A549 (cell line): Measurements from ENCODE around the gene GNPAT. TPM values are rescaled to one million over a fixed set of nuclear protein-coding genes. Genes with fewer than 3 reads are reported as not detected.

Experiments
- ATAC-seq, 2 experiments: fragments of 200-7000 bp in 1 of 2; fragments of >200 bp in 1 of 2; cut with Nextera tagmentation in 1 of 2; cut with Tn5 transposase in 1 of 2; 3 replicates each; pipeline versions ENCODE4 v1.8.0 to v1.9.1; 2018 to 2020; ENCODE audit warnings: mild to moderate bottlenecking in 1 of 2, moderate library complexity in 1 of 2
- CTCF ChIA-PET: fragments of 300-600 bp; sonication (Branson Sonifier 250); formaldehyde crosslinking; extraction: SDS; loops from one replicate; lab custom pipeline; 2021; ENCODE audit warnings: antibody characterized with exemption, inconsistent platforms; lab: Yijun Ruan, JAX
- POLR2A ChIA-PET: fragments of 350-600 bp; formaldehyde crosslinking; extraction: SDS; loops from one replicate; lab custom pipeline; 2021; ENCODE audit warnings: antibody characterized with exemption, inconsistent platforms; lab: Yijun Ruan, JAX
- DNase-seq, 2 experiments: peaks; one replicate each; pipeline versions ENCODE4 v3.0.0 to v3.0.0-alpha.2; 2011 to 2016; ENCODE audit warnings: low read depth in 1 of 2, low spot score in 1 of 2
- FAIRE-seq: peaks from 2 replicates; lab custom pipeline; 2011; peaks lifted over from hg19 to GRCh38; lab: Jason Lieb, UNC
- H3K27ac ChIP-seq, 2 experiments: fragments of >200 bp; sonication (Bioruptor Twin); formaldehyde crosslinking; 3 replicates each; pipeline ENCODE4 v1.5.1; 2016 to 2017
- H3K4me1 ChIP-seq: fragments of >200 bp; sonication (Bioruptor Twin); formaldehyde crosslinking; 3 replicates; pipeline ENCODE4 v1.6.1; 2016
- H3K4me2 ChIP-seq: fragments of >200 bp; sonication (Bioruptor Twin); formaldehyde crosslinking; 3 replicates; pipeline ENCODE4 v1.6.1; 2016
- H3K4me3 ChIP-seq: fragments of >200 bp; sonication (Bioruptor Twin); formaldehyde crosslinking; 3 replicates; pipeline ENCODE4 v1.5.1; 2016
- H3K9me3 ChIP-seq: fragments of >200 bp; sonication (Bioruptor Twin); formaldehyde crosslinking; 3 replicates; pipeline ENCODE4 v1.6.1; 2016
- CBX2 ChIP-seq: fragments of 200-600 bp; sonication (generic); IDR thresholded peaks from 2 replicates; pipeline ENCODE4 v1.6.1; 2016; ENCODE audit warnings: low read depth, mild to moderate bottlenecking, borderline replicate concordance
- E2F6 ChIP-seq: IDR thresholded peaks from 2 replicates; pipeline ENCODE4 v1.6.1; 2012; ENCODE audit warnings: low read depth, borderline replicate concordance
- FOSL2 ChIP-seq, 2 experiments: fragments of 450-650 bp in 1 of 2; fragments of >200 bp in 1 of 2; sonication (Bioruptor Twin) in 1 of 2; formaldehyde crosslinking; IDR thresholded peaks; 2 replicates each; pipeline versions ENCODE4 v1.5.0 to v1.6.1; 2016 to 2020; ENCODE audit warnings: mild to moderate bottlenecking in 1 of 2, moderate library complexity in 1 of 2
- GATA3 ChIP-seq: IDR thresholded peaks from 2 replicates; pipeline ENCODE4 v1.6.1; 2012; ENCODE audit warnings: borderline replicate concordance
- HES2 ChIP-seq: fragments of >200 bp; sonication (Bioruptor Twin); formaldehyde crosslinking; IDR thresholded peaks from 2 replicates; pipeline ENCODE4 v1.6.1; 2016
- HOXB5 ChIP-seq: fragments of 250-450 bp; sonication (Bioruptor Pico); IDR thresholded peaks from 2 replicates; pipeline ENCODE4 v1.5.0; 2020; ENCODE audit warnings: mild to moderate bottlenecking, moderate library complexity
- JUN ChIP-seq, 2 experiments: fragments of >200 bp; sonication (Bioruptor Twin); formaldehyde crosslinking; IDR thresholded peaks; 2 replicates in 1 of 2; 3 replicates in 1 of 2; pipeline ENCODE4 v1.6.1; 2016 to 2017
- KDM1A ChIP-seq: fragments of 200-600 bp; sonication (generic); IDR thresholded peaks from 2 replicates; pipeline ENCODE4 v1.6.1; 2016; ENCODE audit warnings: low read depth, mild to moderate bottlenecking
- MAX ChIP-seq: IDR thresholded peaks from 2 replicates; pipeline ENCODE4 v1.6.1; 2012
- NPAS2 ChIP-seq: fragments of 250-450 bp; sonication (Bioruptor Pico); IDR thresholded peaks from 2 replicates; pipeline ENCODE4 v1.8.0; 2022; ENCODE audit warnings: mild to moderate bottlenecking, moderate library complexity, borderline replicate concordance
- NR3C1 ChIP-seq: fragments of >200 bp; sonication (Bioruptor Twin); formaldehyde crosslinking; IDR thresholded peaks from 3 replicates; pipeline ENCODE4 v1.6.1; 2017
- POLR2A ChIP-seq: IDR thresholded peaks from 2 replicates; pipeline ENCODE4 v1.6.1; 2012; ENCODE audit warnings: mild to moderate bottlenecking, low read length
- RCOR1 ChIP-seq: fragments of 150-350 bp; IDR thresholded peaks from 2 replicates; pipeline ENCODE4 v1.6.1; 2014; ENCODE audit warnings: antibody characterized with exemption, low read length, low read depth
- REST ChIP-seq: fragments of 200-600 bp; sonication (generic); IDR thresholded peaks from 2 replicates; pipeline ENCODE4 v1.6.1; 2016; ENCODE audit warnings: antibody characterized with exemption, mild to moderate bottlenecking, moderate library complexity
- SMC3 ChIP-seq: fragments of >200 bp; sonication (Bioruptor Twin); formaldehyde crosslinking; IDR thresholded peaks from 3 replicates; pipeline ENCODE4 v1.6.1; 2018; ENCODE audit warnings: inconsistent platforms
- ZFP36 ChIP-seq: fragments of 450-650 bp; IDR thresholded peaks from 2 replicates; pipeline ENCODE4 v1.6.1; 2014; ENCODE audit warnings: borderline replicate concordance; ENCODE audit not compliant: partially characterized antibody
- ZNF302 ChIP-seq: fragments of 250-450 bp; sonication (Bioruptor Pico); IDR thresholded peaks from 2 replicates; pipeline ENCODE4 v1.9.0; 2021; ENCODE audit warnings: inconsistent platforms, mild to moderate bottlenecking, moderate library complexity
- WGBS: methylation state at CpG from one replicate; pipeline ENCODE4 v1.1.6; 2017; ENCODE audit errors: missing lambda C conversion rate; 5-methylcytosine and 5-hydroxymethylcytosine counted together
- polyA plus RNA-seq, 4 experiments: library from polyadenylated mRNA; depleted of rRNA in 3 of 4; stranded (reverse); fragments of >200 nt; fragmentation: RNase III in 1 of 4; extraction: RNeasy Plus Mini Kit Qiagen cat#74134 plus additional on column Dnase treatment in 1 of 4; gene quantifications; 2 replicates in 3 of 4; 3 replicates in 1 of 4; pipeline ENCODE4 v1.2.3, GENCODE V29; 2011 to 2017

The GNPAT gene
- polyA plus RNA-seq, 2 of the 4 experiments (the other 2 are of a cell fraction), result 44.1 to 62.7 TPM

- CTCF ChIA-PET, result no interaction called here
- ATAC-seq (no peak), FAIRE-seq (no peak), DNase-seq (no peak)
- Histone ChIP-seq H3K4me1 (no peaks in the 10 kb centered on the region), H3K27ac (no peak overlapping the region), H3K4me2 (no peak overlapping the region), H3K9me3 (no peaks in the 10 kb centered on the region), H3K4me3 (no peak overlapping the region)
- TF ChIP-seq HES2 (no peak), ZNF302 (no peak), ZFP36 (no peak), REST (no peak), NPAS2 (CRISPR knock-in tag) (no peak), CBX2 (no peak), JUN (IDR thresholded peaks at IDR 0.05) (no peak), RCOR1 (no peak), HOXB5 (no peak)
- POLR2A ChIA-PET, result no interaction called here
- 88% methylated on average over 8 of the region's 8 CpGs for WGBS
These were observed 33.3 kb downstream of the GNPAT start for GRCh38 chr1:231274119-231274825.

- H3K9me3 ChIP-seq, result no peaks in the 10 kb centered on the region
- WGBS, result 85% methylated on average over 9 of the region's 9 CpGs
- H3K4me2 ChIP-seq, result no peak overlapping the region
- ATAC-seq, result no peak
- no peaks in the 10 kb centered on the region for H3K4me1 ChIP-seq
- no peak for DNase-seq
- H3K27ac ChIP-seq, result no peak overlapping the region
- ChIA-PET POLR2A (no interaction called here), CTCF (interaction anchor here (1.2 kb wide), 2 partner anchors 20 to 26 kb away, joined by 3 read pairs; no protein-coding TSS in a partner anchor)
- TF ChIP-seq NR3C1 (no peak), SMC3 (no peak), NPAS2 (CRISPR knock-in tag) (no peak), GATA3 (no peak), KDM1A (no peak), POLR2A (no peak)
- no peak for FAIRE-seq
- no peak overlapping the region for H3K4me3 ChIP-seq
These were observed 37.2 kb downstream of the GNPAT start for GRCh38 chr1:231278100-231278790.

- FAIRE-seq, result no peak
- POLR2A ChIA-PET, result no interaction called here
- Histone ChIP-seq H3K4me2 (no peak overlapping the region), H3K27ac (no peak overlapping the region), H3K4me1 (no peaks in the 10 kb centered on the region), H3K4me3 (no peak overlapping the region), H3K9me3 (no peaks in the 10 kb centered on the region)
- CTCF ChIA-PET, result interaction anchor here (0.9 to 1.2 kb wide), 2 partner anchors 25 to 68 kb away, joined by 3 read pairs; no protein-coding TSS in a partner anchor
- ATAC-seq, result no peak
- 76% methylated on average over 1 of the region's 1 CpG for WGBS
- DNase-seq, result no peak
- TF ChIP-seq E2F6 (no peak), NPAS2 (CRISPR knock-in tag) (no peak), FOSL2 (IDR thresholded peaks at IDR 0.05) (no peak), FOSL2 (CRISPR knock-in tag; IDR thresholded peaks at IDR 0.05) (no peak), ZFP36 (no peak), MAX (no peak)
These were observed 38.1 kb downstream of the GNPAT start for GRCh38 chr1:231279081-231279480.
